Smooth muscle cell of the pulmonary artery (primary cell): Measurements from ENCODE around the gene PCDHA8. TPM values are rescaled to one million over a fixed set of nuclear protein-coding genes. Genes with fewer than 3 reads are reported as not detected.

Experiments
- total RNA-seq: library from RNA; depleted of rRNA; stranded (reverse); fragments of >200 nt; gene quantifications from 2 replicates; pipeline ENCODE4 v1.2.3, GENCODE V29; 2014

PCDHA8 gene, protein sequence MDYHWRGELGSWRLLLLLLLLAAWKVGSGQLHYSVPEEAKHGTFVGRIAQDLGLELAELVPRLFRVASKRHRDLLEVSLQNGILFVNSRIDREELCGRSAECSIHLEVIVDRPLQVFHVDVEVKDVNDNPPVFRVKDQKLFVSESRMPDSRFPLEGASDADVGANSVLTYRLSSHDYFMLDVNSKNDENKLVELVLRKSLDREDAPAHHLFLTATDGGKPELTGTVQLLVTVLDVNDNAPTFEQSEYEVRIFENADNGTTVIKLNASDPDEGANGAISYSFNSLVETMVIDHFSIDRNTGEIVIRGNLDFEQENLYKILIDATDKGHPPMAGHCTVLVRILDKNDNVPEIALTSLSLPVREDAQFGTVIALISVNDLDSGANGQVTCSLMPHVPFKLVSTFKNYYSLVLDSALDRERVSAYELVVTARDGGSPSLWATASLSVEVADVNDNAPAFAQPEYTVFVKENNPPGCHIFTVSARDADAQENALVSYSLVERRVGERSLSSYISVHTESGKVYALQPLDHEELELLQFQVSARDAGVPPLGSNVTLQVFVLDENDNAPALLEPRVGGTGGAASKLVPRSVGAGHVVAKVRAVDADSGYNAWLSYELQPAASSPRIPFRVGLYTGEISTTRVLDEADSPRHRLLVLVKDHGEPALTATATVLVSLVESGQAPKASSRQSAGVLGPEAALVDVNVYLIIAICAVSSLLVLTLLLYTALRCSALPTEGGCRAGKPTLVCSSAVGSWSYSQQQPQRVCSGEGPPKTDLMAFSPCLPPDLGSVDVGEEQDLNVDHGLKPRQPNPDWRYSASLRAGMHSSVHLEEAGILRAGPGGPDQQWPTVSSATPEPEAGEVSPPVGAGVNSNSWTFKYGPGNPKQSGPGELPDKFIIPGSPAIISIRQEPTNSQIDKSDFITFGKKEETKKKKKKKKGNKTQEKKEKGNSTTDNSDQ
- total RNA-seq: 0.07 and 0.26 TPM in 2 replicates

DNA sequence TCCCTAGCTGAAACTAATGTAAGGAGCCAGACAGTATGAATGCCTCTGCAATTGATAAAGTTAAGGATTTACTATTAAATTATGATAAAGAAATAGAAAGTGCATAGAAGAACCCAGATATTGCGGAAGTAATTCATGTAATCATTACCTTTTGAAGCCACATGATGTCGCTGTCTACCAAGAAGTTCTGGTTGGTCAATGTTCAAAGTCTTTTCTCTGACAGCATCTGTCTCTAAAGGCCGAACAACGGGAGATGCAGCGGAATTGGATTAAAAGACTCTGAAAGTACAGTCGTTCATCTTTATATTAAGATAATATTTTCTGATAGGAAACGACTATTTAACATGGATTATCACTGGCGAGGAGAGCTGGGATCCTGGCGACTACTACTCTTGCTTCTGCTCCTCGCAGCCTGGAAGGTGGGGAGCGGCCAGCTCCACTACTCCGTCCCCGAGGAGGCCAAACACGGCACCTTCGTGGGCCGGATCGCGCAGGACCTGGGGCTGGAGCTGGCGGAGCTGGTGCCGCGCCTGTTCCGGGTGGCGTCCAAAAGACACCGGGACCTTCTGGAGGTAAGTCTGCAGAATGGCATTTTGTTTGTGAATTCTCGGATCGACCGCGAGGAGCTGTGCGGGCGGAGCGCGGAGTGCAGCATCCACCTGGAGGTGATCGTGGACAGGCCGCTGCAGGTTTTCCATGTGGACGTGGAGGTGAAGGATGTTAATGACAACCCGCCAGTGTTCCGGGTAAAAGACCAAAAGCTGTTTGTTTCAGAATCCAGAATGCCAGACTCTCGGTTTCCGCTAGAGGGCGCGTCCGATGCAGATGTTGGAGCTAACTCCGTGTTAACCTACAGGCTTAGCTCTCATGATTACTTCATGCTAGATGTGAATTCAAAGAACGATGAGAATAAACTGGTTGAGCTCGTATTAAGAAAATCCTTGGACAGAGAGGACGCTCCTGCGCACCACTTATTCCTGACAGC lies at the start of gene PCDHA8:
PCDHA8 (plus strand) TSS at position 210 of the 985 bp plus-strand sequence; CDS start at position 345, 135 bp downstream.

DNA sequence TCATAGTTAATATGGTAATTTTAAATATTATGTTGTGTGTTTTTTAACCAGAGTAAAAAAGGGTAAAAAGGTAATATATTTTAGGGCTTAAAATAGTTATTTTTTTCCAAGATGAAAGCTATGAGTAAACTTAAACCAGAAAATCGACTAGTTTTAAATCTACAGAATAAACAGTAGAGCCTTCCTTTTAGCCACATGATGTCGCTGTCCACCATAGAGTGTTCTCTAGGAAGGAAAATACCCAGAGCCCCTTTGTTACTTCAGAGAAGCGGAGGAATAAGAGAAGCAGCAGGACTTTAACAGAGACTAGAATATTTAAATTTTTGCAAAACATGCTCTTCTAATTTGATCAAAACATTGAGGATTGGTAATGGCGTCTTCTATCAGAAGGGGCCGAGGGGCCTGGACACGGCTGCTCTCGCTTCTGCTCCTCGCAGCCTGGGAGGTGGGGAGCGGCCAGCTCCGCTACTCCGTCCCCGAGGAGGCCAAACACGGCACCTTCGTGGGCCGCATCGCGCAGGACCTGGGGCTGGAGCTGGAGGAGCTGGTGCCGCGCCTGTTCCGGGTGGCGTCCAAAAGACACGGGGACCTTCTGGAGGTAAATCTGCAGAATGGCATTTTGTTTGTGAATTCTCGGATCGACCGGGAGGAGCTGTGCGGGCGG lies 46.3 kb upstream of the PCDHA8 start, which contains the start of gene PCDHA2:
PCDHA2 (plus strand) TSS at position 258 of the 664 bp plus-strand sequence.

DNA sequence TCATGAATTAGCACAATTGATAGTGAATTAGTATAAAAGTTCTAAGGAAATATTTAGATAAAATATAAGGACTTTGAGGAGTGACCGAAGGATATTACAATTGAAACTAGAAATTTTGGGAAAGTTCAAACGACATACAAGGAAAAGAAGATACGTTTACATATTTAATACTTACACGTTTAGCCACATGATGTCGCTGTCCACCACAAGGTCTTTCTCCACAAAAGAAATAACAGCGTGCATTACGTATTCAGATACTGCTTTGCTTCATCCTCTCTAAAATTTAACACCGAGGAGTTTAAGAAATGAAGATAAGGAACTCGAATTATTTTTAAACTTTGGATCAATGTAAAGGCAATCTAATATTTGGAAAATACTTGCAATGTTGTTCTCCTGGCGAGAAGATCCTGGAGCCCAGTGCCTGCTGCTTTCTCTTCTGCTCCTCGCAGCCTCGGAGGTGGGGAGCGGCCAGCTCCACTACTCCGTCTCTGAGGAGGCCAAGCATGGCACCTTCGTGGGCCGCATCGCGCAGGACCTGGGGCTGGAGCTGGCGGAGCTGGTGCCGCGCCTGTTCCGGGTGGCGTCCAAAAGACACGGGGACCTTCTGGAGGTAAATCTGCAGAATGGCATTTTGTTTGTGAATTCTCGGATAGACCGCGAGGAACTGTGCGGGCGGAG lies 40.0 kb upstream of the PCDHA8 start, which contains the start of gene PCDHA3:
PCDHA3 (plus strand) TSS at position 242 of the 678 bp plus-strand sequence.

DNA sequence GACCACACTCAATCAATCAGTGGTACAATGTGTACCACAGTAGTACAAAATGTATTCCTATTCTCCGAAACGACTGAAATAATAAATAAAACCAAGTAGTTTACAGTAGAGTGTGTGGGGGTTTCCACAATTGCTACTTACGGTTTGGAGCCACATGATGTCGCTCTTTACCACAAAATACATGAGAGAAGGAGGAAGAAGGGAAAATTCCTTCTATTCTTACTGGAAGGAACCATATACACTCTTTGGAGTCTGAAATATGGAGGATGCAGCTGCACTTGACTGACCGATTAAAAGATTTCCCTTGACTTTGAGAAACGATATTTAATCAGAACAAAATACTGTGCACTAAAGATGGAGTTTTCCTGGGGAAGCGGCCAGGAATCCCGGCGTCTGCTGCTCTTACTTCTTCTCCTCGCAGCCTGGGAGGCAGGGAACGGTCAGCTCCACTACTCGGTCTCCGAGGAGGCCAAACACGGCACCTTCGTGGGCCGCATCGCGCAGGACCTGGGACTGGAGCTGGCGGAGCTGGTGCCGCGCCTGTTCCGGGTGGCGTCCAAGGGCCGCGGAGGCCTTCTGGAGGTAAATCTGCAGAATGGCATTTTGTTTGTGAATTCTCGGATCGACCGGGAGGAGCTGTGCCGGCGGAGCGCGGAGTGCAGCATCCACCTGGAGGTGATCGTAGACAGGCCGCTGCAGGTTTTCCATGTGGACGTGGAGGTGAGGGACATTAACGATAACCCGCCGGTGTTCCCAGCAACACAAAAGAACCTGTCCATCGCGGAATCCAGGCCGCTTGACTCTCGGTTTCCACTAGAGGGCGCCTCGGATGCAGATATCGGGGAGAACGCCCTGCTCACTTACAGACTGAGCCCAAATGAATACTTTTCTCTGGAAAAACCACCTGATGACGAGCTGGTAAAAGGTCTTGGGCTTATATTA lies 33.9 kb upstream of the PCDHA8 start, which contains the start of gene PCDHA4:
PCDHA4 (plus strand) TSS at position 235 of the 942 bp plus-strand sequence.

DNA sequence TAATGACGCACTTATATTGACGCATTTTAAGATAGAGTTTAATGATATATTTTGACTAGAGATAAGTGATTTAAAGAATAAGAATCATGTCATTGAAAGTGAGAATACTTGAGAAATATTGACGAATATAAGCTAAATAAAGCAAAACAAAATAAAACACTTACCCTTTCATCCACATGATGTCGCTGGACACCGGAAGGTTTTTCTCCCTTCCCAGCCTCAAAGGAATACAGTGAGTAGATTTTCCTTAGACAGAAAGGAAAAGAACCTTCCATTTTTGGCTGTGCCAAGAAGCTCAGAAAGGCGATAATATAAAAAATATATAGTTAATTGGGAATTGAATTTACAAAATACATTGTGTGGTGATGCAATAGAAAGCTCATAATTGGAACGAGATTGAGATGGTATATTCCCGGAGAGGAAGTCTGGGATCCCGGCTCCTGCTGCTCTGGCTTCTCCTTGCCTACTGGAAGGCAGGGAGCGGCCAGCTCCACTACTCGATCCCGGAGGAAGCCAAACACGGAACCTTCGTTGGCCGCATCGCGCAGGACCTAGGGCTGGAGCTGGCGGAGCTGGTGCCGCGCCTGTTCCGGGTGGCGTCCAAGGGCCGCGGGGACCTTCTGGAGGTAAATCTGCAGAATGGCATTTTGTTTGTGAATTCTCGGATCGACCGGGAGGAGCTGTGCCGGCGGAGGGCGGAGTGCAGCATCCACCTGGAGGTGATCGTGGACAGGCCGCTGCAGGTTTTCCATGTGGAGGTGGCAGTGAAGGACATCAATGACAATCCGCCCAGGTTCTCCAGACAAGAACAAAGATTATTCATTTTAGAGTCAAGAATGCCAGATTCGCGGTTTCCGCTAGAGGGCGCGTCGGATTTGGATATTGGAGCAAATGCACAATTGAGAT lies 19.4 kb upstream of the PCDHA8 start, which contains the start of gene PCDHA5:
PCDHA5 (plus strand) TSS at position 239 of the 906 bp plus-strand sequence.

DNA sequence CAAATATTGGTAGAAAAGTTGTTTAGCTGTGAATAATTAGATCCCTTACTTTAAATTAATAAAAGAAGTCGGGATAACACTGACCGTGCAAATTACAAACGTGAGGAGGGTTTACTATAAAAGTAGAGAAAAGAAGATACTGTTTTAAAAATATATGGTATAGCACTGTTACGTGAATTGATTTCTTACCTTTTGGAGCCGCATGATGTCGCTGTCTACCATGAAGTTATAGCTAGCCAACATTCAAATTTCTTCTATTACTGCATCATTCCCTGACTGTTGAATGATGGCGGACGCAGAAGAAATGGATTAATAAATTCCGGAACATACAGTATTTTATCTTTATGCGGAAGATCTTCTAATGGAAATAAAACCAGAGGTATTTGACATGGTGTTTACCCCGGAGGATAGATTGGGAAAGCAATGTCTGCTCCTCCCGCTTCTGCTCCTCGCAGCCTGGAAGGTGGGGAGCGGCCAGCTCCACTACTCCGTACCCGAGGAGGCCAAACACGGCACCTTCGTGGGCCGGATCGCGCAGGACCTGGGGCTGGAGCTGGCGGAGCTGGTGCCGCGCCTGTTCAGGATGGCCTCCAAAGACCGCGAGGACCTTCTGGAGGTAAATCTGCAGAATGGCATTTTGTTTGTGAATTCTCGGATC lies 13.2 kb upstream of the PCDHA8 start, which contains the start of gene PCDHA6:
PCDHA6 (plus strand) TSS at position 257 of the 658 bp plus-strand sequence; CDS start at position 389, 132 bp downstream.

DNA sequence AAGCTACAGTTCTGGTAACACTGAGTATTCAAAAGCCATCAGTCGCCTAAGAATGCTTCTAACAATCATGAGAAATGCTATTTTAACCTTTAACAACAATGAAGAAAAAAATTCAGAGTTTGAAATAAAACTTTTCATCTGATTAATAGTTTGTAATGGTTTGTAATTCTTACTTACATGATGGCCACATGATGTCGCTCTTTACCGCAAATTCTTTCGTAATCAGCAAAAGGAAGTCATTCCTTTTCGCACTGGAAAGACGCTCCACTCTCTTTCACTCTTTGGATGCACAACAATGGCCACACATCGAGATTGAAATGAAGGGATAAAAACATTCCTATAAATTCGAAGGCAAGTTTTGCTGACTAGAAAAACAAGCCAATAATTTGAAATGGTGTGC lies 7.0 kb upstream of the PCDHA8 start, which contains the start of gene PCDHA7:
PCDHA7 (plus strand) TSS at position 277 of the 400 bp plus-strand sequence; CDS start at position 392, 115 bp downstream.

DNA sequence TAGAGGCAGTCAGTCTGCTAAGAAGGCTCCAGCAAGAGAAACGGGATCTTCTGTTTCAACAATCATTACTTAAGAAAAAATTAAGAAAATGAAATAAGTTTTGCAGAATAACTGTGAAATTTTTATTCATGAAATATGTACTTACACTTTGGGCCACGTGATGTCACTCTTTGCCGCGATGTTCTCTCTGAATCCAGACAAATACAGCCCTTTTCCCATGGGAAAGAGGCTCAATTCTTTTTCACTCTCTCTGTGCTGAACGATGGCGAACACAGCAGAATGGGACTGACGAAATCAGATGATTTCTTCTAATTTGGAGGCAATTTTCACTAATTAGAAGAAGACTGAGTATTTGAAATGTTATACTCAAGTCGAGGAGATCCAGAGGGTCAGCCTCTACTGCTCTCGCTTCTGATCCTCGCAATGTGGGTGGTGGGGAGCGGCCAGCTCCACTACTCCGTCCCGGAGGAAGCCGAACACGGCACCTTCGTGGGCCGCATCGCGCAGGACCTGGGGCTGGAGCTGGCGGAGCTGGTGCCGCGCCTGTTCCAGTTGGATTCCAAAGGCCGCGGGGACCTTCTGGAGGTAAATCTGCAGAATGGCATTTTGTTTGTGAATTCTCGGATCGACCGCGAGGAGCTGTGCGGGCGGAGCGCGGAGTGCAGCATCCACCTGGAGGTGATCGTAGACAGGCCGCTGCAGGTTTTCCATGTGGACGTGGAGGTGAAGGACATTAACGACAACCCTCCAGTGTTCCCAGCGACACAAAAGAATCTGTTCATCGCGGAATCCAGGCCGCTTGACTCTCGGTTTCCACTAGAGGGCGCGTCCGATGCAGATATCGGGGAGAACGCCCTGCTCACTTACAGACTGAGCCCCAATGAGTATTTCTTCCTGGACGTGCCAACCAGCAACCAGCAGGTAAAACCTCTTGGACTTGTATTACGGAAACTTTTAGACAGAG lies 7.4 kb downstream of the PCDHA8 start, which contains the start of gene PCDHA9:
PCDHA9 (plus strand) TSS at position 244 of the 964 bp plus-strand sequence; CDS start at position 358, 114 bp downstream.

DNA sequence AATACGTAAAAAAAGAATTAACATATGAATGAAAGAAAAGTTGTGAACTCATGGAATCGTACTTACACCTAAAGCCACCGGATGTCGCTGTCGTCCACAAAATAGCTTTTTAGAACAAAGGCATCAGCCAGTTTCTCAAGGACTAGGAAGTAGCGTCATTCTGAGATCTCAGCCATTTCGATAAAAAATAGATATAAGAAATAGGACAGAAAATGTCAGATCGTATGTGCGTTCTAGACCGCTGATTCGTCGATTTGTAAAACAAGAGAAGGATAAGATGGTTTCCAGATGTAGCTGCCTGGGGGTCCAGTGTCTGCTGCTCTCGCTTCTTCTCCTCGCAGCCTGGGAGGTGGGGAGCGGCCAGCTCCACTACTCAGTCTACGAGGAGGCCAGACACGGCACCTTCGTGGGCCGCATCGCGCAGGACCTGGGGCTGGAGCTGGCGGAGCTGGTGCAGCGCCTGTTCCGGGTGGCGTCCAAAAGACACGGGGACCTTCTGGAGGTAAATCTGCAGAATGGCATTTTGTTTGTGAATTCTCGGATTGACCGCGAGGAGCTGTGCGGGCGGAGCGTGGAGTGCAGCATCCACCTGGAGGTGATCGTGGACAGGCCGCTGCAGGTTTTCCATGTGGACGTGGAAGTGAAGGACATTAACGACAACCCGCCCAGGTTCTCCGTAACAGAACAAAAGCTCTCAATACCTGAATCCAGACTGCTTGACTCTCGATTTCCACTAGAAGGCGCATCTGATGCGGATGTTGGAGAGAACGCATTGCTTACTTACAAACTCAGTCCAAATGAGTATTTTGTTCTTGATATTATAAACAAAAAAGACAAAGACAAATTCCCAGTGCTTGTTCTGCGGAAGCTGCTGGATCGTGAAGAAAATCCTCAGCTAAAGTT lies 15.0 kb downstream of the PCDHA8 start, which contains the start of gene PCDHA10:
PCDHA10 (plus strand) TSS at position 126 of the 903 bp plus-strand sequence; CDS start at position 278, 152 bp downstream.

DNA sequence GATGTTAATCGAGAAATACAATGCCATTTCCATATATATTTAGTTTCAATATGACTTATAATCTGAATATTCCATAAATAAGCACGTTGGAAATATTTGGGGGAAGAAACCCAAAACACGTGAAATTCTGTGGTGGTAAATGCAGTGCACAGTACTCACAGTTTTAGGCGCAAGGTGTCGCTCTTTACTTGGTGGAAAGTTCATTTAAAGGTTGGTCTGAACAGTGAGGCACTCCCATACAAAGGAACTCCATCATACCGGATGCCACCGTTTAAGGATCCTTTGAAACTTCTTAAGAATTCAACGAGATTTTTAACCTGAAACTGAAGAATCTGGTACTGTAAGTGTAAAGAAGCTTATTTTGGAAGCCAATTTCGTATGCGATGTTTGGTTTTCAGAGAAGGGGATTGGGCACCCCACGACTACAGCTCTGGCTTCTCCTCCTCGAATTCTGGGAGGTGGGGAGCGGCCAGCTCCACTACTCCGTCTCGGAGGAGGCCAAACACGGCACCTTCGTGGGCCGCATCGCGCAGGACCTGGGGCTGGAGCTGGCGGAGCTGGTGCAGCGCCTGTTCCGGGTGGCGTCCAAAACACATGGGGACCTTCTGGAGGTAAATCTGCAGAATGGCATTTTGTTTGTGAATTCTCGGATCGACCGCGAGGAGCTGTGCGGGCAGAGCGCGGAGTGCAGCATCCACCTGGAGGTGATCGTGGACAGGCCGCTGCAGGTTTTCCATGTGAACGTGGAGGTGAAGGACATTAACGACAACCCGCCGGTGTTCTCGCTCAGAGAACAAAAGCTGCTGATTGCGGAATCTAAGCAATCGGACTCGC lies 28.0 kb downstream of the PCDHA8 start, which contains the start of gene PCDHA11:
PCDHA11 (plus strand) TSS at position 237 of the 834 bp plus-strand sequence; CDS start at position 384, 147 bp downstream.

DNA sequence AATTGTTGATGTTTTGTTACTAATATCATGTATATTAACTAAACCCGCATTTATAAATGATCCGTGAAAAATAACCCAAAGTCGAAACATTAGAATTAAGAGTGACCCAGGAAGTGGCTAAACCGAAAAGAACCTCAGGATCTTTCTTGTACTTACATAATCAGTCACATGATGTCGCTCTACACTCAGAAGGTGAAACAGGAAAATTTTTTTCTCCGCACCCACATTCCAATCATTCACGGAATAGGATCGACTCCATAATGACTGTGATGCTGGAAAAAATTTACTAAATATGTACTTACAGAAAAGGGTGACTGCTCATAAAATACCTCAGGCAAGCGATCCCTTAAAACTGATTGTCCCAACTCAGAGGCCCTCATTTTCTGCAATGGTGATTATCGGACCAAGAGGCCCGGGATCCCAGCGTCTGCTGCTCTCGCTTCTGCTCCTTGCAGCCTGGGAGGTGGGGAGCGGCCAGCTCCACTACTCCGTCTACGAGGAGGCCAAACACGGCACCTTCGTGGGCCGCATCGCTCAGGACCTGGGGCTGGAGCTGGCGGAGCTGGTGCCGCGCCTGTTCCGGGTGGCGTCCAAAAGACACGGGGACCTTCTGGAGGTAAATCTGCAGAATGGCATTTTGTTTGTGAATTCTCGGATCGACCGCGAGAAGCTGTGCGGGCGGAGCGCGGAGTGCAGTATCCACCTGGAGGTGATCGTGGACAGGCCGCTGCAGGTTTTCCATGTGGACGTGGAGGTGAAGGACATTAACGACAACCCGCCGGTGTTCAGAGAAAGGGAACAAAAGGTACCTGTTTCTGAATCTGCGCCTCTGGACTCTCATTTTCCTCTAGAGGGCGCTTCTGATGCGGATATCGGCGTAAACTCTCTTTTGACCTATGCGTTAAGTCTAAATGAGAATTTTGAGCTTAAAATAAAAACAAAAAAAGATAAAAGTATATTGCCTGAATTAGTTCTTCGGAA lies 34.4 kb downstream of the PCDHA8 start, which contains the start of gene PCDHA12:
PCDHA12 (plus strand) TSS at position 224 of the 981 bp plus-strand sequence; CDS start at position 389, 165 bp downstream.

DNA sequence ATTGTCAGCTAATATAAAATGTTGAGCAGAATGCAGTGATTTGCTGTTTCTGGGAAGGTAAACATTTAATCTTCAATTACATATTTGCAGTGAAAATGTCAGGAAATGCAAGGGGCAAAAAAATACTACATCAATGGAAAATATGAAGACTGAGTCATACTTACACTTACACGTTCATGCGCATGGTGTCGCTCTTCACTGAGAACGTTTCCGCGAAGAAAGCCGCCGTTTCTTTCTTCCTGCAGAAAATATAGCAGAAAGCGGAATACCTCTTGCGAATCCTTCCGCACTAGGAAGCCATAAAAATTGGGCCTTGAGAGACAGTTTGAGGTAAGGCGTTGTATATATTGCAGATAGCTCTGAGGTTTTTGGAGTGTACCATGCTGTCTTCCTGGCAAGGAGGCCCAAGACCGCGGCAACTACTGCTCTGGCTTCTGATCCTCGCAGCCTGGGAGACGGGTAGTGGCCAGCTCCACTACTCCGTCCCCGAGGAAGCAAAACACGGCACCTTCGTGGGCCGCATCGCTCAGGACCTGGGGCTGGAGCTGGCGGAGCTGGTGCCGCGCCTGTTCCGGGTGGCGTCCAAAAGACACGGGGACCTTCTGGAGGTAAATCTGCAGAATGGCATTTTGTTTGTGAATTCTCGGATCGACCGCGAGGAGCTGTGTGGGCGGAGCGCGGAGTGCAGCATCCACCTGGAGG lies 41.1 kb downstream of the PCDHA8 start, which contains the start of gene PCDHA13:
PCDHA13 (plus strand) TSS at position 236 of the 702 bp plus-strand sequence; CDS start at position 381, 145 bp downstream.

